Kidney epithelial cell (primary cell): ENCODE measurements around the gene TBC1D2. TPM values are rescaled to one million over a fixed set of nuclear protein-coding genes. Genes with fewer than 3 reads are reported as not detected.

ENCODE experiments used
- DNase-seq: peaks from one replicate; pipeline ENCODE4 v3.0.0-alpha.2; 2010; ENCODE audit warnings: low read depth
- H3K27me3 ChIP-seq: 2 replicates; pipeline ENCODE4 v1.6.0; 2011; ENCODE audit warnings: low read length; ENCODE audit not compliant: control insufficient read depth, insufficient read depth
- H3K36me3 ChIP-seq: 2 replicates; pipeline ENCODE4 v1.5.1; 2011; ENCODE audit warnings: low read length; ENCODE audit not compliant: control insufficient read depth, insufficient read depth
- H3K4me3 ChIP-seq: 2 replicates; pipeline ENCODE4 v1.5.1; 2011; ENCODE audit warnings: low read depth, mild to moderate bottlenecking, control low read depth, low read length
- total RNA-seq: library from RNA; depleted of rRNA; stranded (reverse); fragments of >200 nt; gene quantifications from 2 replicates; pipeline ENCODE4 v1.2.3, GENCODE V29; 2015
- TF ChIP-seq, protein P1 (sequence below): IDR thresholded peaks from 2 replicates; pipeline ENCODE4 v1.5.1; 2011; ENCODE audit warnings: mild to moderate bottlenecking, moderate library complexity, low read length, control low read depth, inconsistent platforms; ENCODE audit not compliant: insufficient read depth, poor library complexity, severe bottlenecking

TBC1D2 gene
- total RNA-seq, 1 donor from 2014 or later: 21.4 TPM

DNA sequence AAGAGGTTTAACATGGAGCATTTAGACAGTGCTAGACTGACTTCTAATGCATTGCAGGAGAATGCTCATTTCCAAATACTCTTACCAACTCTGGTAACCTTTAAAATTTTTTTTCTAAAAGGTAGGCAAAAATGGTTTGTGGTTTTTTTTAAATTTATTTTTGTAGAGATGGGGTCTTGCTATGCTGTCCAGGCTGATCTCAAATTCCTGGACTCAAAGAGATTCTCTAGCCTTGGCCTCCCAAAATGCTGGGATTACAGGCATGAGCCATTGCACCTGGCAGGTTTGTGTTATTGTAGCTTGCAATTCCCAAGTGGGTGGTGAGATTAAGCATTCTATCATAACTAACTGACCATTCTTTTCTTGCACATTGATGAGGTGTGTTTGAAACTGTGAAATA is 43.0 kb upstream of the TBC1D2 start:
- no peaks in the 10 kb centered on the region for H3K36me3 ChIP-seq
- no peak for DNase-seq
- H3K27me3 ChIP-seq: no peaks in the 10 kb centered on the region
- TF ChIP-seq, protein P1, sequence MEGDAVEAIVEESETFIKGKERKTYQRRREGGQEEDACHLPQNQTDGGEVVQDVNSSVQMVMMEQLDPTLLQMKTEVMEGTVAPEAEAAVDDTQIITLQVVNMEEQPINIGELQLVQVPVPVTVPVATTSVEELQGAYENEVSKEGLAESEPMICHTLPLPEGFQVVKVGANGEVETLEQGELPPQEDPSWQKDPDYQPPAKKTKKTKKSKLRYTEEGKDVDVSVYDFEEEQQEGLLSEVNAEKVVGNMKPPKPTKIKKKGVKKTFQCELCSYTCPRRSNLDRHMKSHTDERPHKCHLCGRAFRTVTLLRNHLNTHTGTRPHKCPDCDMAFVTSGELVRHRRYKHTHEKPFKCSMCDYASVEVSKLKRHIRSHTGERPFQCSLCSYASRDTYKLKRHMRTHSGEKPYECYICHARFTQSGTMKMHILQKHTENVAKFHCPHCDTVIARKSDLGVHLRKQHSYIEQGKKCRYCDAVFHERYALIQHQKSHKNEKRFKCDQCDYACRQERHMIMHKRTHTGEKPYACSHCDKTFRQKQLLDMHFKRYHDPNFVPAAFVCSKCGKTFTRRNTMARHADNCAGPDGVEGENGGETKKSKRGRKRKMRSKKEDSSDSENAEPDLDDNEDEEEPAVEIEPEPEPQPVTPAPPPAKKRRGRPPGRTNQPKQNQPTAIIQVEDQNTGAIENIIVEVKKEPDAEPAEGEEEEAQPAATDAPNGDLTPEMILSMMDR: no peak
- H3K4me3 ChIP-seq: no peak overlapping the region

DNA sequence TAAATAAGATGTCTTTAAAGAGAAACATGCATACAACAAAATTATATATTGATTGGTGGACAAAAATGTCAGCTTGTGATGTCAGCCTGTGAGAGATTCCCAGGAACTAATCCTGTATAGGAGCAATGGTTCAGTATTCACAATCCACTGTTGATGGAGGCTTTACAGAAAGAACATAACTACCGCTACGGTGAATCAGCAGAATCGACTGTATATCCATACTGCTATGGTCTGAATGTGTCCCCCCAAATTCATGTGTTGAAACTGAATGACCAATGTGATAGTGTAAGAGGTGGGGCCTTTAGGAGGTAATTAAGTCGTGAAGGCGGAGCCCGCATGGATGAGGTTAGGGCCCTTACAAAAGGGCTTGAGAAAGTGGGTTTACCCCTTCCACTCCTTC is 40.4 kb upstream of the TBC1D2 start:
- Histone ChIP-seq H3K4me3 (no peak overlapping the region), H3K36me3 (no peaks in the 10 kb centered on the region), H3K27me3 (no peaks in the 10 kb centered on the region)
- TF ChIP-seq, protein P1: no peak
- no peak for DNase-seq

DNA sequence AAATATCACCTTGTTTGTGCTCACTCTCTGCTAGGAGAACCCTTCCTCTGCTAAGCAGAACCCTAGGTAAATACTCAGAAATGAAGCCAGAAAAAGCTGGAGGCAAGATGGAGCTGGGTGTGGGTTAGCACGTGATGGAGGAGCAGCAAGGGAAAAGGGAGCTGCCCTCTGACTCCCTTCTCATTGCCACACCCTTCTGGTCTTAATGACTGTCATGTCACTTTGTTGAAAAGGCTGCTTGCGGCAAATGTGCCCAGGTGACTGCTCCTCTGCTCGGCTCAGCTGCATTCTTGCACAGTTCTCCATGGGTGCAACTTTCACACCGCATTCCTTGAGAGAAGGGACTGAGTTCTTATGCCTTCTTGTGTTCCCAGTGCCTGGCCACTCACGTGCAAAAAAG is 36.4 kb upstream of the TBC1D2 start:
- no peak for DNase-seq
- TF ChIP-seq, protein P1: no peak
- Histone ChIP-seq H3K4me3 (no peak overlapping the region), H3K27me3 (no peaks in the 10 kb centered on the region), H3K36me3 (no peaks in the 10 kb centered on the region)

DNA sequence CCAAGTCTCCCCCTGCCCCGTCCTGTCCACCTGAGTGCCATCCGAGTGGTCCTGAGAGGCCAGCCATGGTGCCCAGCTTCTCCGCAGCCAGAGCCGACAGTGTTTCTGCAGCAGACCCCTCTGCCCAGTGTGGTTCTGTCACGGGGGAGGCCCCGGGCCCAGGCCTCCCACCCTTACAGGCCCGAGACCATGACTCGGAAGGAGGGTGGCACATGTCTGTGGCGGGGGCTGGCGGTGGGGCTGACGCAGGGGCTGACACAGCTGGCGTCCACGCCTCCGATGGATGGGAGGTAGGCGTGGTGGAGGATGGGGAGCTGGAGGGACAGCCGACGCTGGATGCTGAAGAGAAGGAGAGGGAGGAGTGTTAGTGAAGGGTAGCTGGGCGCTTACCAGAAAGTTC is 35.0 kb upstream of the TBC1D2 start:
- Histone ChIP-seq H3K4me3 (no peak overlapping the region), H3K36me3 (no peaks in the 10 kb centered on the region), H3K27me3 (no peaks in the 10 kb centered on the region)
- TF ChIP-seq, protein P1: no peak
- DNase-seq: no peak

DNA sequence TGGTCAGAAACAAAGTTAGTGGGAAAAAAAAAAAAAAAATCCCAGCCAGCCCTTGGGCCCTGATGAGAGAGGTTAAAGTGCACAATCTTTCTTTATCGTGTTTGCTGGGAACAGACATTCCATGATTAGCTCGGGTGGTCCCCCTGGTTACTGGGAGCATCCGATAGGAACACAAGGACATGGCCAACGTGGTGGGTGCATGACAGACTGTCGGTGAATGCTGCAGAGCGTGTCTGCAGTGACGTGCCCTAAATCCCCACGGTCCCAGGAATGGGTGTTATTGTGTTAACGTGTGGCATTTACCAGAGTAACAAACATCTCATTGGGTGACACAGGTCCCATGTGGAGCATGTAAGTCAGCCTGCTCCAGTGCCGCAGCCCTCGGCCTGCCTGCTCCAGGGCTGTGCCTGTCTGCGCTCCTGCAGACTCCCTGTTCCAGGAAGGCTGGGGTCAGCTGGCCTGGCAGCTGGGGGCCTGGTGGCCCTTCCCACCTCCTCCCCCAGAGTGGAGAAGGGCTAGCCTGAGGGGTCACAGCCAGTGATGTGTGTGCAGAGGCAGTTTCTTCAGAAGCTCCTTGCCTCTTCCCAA is 34.3 kb upstream of the TBC1D2 start:
- H3K27me3 ChIP-seq: no peaks in the 10 kb centered on the region
- H3K36me3 ChIP-seq: no peaks in the 10 kb centered on the region
- no peak overlapping the region for H3K4me3 ChIP-seq
- no peak for DNase-seq
- TF ChIP-seq, protein P1: no peak

DNA sequence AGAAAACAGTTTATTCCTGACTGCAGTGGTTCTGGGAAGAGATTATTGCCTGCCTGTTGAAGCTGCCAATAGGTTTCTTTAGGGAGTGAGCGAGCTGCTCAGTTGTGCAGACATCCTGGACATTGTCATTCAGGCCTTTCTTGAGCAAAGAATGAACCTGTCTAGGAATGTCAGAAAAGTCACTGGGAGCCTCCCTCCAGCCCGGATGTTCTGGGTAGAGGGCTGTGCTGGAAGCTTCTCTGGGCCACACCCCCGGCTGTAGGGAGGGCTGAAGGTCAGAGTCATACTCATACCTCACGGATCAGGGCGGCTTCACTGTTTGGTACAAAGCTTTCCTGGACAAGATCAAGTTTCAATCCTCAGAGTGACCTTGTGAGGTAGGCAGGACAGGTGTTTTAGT is 33.4 kb upstream of the TBC1D2 start:
- Histone ChIP-seq H3K4me3 (no peak overlapping the region), H3K27me3 (no peaks in the 10 kb centered on the region), H3K36me3 (no peaks in the 10 kb centered on the region)
- TF ChIP-seq, protein P1: no peak
- no peak for DNase-seq
